ENCODE measurements around the gene SLC6A16. TPM values are rescaled to one million over a fixed set of nuclear protein-coding genes. Genes with fewer than 3 reads are reported as not detected.

Gene SLC6A16
- total RNA-seq, 1 experiment from 2014 or later = 3.2 TPM

- Histone ChIP-seq H2AK5ac (ENCODE audit: insufficient read length, low read length) (no peak overlapping the region), H3K27ac (ENCODE audit: insufficient read length, low read depth, low read length) (no peak overlapping the region), H3K79me1 (ENCODE audit: insufficient read depth, low read depth, low read length, poor library complexity, severe bottlenecking) (no peaks in the 10 kb centered on the region), H2BK15ac (ENCODE audit: low read depth, low read length) (no peak overlapping the region), H2BK120ac (ENCODE audit: low read depth, low read length, poor library complexity, severe bottlenecking) (no peak overlapping the region), H3K14ac (ENCODE audit: insufficient read depth, low read length) (no peak overlapping the region), H3K18ac (ENCODE audit: insufficient read length, low read depth, low read length) (no peak overlapping the region), H3K4ac (ENCODE audit: low read depth, low read length) (no peak overlapping the region), H2AFZ (ENCODE audit: low read length) (no peak overlapping the region), H4K8ac (replicated peaks; ENCODE audit: insufficient read length, low read depth, low read length) (no peak overlapping the region), H3K9me3 (ENCODE audit: control insufficient read depth, low read depth, low read length) (no peaks in the 10 kb centered on the region), H3K56ac (ENCODE audit: insufficient read length, low read depth, low read length) (no peak overlapping the region), H3K79me2 (ENCODE audit: insufficient read depth, low read length) (no peaks in the 10 kb centered on the region), H4K5ac (ENCODE audit: insufficient read length, low read depth, low read length) (no peak overlapping the region), H3K23me2 (ENCODE audit: insufficient read length, low read depth, low read length, poor library complexity, severe bottlenecking) (no peaks in the 10 kb centered on the region), H3K9ac (ENCODE audit: extremely low read depth, insufficient read length, low read length) (no peak overlapping the region), H3T11ph (ENCODE audit: low read length) (no peak overlapping the region), H3K4me2 (ENCODE audit: insufficient read depth, insufficient read length, low read length) (no peak overlapping the region), H3K4me1 (ENCODE audit: insufficient read depth, low read length) (no peaks in the 10 kb centered on the region; the same call in 1 of the 2 replicates), H2BK5ac (ENCODE audit: insufficient read length, low read length) (no peak overlapping the region), H4K20me1 (ENCODE audit: control insufficient read depth, insufficient read depth, insufficient read length) (no peaks in the 10 kb centered on the region), H4K91ac (ENCODE audit: insufficient read length, low read depth, low read length) (no peak overlapping the region), H3K23ac (ENCODE audit: insufficient read length, low read depth, low read length) (no peak overlapping the region), H2BK20ac (ENCODE audit: low read depth, low read length, poor library complexity, severe bottlenecking) (no peak overlapping the region), H2BK12ac (ENCODE audit: insufficient read length, low read depth, low read length) (no peak overlapping the region), H3K27me3 (ENCODE audit: insufficient read depth, low read length) (no peaks in the 10 kb centered on the region)
- H3K9me3 Mint-ChIP-seq = peaks cover 4 to 5% of the 10 kb centered on the region in 2 experiments; a peak in 1 of 5 replicates
- TF ChIP-seq, protein P1, sequence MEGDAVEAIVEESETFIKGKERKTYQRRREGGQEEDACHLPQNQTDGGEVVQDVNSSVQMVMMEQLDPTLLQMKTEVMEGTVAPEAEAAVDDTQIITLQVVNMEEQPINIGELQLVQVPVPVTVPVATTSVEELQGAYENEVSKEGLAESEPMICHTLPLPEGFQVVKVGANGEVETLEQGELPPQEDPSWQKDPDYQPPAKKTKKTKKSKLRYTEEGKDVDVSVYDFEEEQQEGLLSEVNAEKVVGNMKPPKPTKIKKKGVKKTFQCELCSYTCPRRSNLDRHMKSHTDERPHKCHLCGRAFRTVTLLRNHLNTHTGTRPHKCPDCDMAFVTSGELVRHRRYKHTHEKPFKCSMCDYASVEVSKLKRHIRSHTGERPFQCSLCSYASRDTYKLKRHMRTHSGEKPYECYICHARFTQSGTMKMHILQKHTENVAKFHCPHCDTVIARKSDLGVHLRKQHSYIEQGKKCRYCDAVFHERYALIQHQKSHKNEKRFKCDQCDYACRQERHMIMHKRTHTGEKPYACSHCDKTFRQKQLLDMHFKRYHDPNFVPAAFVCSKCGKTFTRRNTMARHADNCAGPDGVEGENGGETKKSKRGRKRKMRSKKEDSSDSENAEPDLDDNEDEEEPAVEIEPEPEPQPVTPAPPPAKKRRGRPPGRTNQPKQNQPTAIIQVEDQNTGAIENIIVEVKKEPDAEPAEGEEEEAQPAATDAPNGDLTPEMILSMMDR (conservative IDR thresholded peaks at IDR 0.05) = no peak
- peaks cover 0 to 5% (median 2%) of the 10 kb centered on the region in 3 experiments; a peak in 2 of 7 replicates for H3K36me3 Mint-ChIP-seq (ENCODE audit: insufficient read depth in 1 of 3, low read depth in 3 of 3)
- no CpG with 5 or more reads among the region's 5 CpGs for WGBS (ENCODE audit: extremely low coverage, insufficient read length, low lambda C conversion rate)
- H3K27me3 Mint-ChIP-seq (ENCODE audit: low read depth) = no peaks in the 10 kb centered on the region; the same call in 1 of the 2 replicates
- no peak overlapping the region for H3K4me3 Mint-ChIP-seq
- DNase-seq = no peak
- H3K4me1 Mint-ChIP-seq = peaks cover 11 to 15% of the 10 kb centered on the region in 2 experiments
- H3K27ac Mint-ChIP-seq = no peak overlapping the region
Measured at GRCh38 chr19:49301866-49302252, 23.1 kb downstream of the SLC6A16 start.
